ENCODE results near the gene MMP23B.

GRCh38 chr1:1612104-1612400 is 19.9 kb upstream of the MMP23B start:
- TF ChIP-seq CTCF (IDR thresholded peaks at IDR 0.05) (no peak), POLR2A (IDR thresholded peaks at IDR 0.05) (no peak)

Measured in right lobe of liver (tissue), 4 donors.